ENCODE results near the gene TNFAIP2.
"Not testable (repeated sequence)": the region's sequence is repeated elsewhere in the genome, so short reads cannot be mapped to it uniquely, and the experiment has no call there.

The TNFAIP2 gene

DNA sequence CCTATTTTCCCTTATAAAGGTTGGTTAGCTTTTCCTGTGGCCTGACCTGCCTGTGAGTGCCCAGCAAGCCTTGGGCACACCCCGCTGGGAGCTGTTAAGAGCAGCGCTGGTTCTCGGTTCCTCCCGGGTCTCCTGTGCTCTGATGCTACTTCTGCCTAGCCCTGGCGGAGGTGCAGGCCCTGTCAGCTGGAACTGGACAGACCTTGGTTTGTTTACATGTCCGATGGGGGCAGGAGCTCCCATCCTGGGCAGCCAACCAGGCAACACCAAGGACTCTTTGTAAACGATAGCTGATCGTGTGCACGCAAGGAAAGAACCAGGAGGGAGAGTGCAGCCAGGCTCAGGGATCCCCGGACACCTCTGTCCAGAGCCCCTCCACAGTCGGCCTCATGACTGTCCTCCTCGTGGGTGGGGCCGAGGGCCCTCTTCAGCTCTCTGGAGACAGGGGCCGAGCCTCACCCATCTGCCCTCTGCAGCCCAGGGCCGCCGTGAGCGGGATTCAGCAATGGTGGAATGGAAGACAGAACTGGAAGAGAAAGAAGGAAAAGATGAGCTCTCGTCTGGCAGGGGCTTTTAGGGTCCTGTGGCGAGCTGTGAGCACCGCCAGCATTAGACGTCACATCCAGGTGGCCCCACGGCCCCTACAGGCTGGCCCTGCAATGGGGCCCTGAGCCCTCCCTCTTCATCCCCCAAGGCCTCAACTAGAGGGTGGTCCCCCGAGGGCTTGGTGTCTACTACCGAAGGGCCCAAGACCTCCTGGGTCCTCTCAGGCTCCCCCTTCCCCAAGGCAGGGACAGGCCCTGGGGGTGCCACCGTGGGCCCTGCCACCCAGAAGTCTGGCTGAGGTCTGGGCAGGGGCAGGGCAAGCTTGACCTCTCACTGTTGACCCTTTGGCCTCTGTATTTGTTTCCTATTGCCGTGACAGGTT lies 12.3 kb downstream of the TNFAIP2 start:
- no peak for DNase-seq

DNA sequence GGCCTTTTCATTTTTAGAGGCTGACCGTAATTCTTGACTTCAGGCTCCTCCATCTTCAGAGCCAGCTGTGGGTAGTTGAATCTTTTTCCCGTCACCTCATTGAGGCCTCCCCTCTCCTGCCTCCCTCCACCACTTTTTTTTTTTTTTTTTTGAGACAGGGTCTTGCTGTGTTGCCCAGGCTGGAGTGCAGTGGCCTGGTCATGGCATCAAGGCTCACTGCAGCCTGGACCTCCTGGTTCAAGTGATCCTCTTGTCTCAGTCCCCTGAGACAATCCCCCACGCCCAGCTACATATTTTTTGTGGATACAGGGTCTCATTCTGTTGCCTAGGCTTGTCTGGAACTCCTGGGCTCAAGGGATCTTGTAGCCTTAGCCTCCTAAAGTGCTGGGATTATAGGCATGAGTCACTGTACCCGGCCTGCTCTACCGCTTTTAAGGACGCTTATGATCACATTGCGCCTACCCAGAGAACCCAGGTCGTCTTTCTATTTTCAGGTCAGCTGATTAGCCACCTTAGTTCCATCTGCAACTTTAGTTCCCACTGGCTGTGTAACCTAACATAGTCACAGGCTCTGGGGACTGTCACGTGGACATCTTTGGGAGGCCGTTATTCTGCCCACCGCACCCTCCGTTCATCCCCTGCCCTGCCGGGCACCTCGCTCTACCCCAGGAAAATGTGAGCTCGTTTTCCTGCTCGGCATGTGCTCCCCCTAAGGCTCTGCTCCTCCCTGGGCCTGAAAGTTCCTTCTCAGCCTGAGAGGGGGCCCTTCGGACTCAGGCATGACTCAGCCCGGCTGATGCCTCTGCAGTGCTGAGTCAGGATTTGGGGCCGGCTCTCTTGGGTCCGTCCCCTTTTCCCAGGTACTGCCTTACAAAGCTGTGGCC lies 13.4 kb downstream of the TNFAIP2 start:
- DNase-seq, result peak; percentile 33 to 41

DNA sequence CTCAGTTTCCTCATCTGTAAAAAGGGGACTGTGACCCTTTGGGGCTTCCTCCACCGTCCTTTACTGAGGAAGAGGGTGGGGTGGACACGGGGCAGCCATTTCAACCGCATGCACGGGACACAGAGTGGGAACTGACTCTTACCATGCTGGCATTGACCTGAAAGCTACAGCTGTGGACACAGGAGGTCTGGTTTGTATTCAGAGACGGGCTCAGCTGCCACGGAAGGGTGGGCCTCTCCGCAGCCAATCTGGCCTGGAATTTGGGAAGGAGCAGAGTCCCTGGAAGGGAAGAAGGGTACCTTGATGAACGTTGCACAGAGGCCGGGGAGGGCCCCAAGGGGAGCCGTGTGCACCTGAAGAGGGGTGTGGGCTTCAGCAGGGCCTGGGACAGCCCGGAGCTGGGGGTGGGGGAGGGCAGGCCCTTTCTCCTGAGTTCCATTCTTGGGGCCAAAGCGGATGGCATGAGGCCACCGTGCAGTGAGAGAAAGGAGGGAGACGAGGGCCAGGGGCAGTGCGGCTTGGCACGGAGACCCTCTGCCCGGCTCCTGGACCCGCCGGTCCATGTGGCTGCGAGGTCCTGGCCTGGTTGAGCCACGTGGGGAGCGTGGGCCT lies 14.5 kb downstream of the TNFAIP2 start:
- DNase-seq, result no peak

DNA sequence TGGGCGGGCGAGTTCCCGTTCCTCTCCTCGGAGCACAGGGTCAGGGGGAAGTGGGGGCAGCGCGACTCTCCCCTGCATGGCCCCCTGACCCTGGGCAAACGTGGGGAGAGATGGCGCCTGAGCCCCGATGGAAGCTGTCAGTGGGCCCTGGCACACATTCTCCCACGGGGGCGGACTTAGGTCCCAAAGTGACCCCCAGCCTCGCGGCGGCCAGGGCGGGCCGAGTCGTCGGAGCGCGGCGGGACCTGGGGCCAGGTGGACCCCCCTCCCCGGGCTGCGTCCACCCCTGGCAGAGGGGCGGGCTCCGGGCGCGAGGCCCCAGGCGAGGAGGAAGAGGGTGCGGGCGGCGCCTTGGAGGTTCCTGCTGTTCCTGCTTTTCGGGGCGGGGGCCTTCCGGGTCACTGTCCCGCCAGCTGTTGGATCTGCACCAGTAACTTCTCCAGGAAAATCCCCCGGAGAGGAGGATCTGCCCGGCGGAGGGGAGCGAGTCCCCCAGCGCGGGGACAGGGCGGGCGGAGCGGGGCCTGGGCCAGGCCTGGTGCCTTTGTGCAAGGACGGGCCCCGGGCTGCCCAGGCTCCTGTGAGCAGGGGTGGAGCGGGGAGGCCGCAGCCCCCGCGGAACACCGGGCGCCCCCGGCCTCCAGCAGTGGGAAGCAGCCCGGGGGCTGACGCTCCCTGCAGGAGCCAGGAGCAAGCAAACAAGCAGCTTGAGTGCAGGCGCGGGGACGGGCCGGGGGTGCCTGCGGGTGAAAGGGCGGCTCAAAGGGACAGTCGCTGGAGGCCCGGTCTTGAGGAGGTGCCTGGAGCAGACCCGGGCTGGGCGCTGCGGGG lies 15.3 kb downstream of the TNFAIP2 start:
- peak; percentile 49 to 77 for DNase-seq

DNA sequence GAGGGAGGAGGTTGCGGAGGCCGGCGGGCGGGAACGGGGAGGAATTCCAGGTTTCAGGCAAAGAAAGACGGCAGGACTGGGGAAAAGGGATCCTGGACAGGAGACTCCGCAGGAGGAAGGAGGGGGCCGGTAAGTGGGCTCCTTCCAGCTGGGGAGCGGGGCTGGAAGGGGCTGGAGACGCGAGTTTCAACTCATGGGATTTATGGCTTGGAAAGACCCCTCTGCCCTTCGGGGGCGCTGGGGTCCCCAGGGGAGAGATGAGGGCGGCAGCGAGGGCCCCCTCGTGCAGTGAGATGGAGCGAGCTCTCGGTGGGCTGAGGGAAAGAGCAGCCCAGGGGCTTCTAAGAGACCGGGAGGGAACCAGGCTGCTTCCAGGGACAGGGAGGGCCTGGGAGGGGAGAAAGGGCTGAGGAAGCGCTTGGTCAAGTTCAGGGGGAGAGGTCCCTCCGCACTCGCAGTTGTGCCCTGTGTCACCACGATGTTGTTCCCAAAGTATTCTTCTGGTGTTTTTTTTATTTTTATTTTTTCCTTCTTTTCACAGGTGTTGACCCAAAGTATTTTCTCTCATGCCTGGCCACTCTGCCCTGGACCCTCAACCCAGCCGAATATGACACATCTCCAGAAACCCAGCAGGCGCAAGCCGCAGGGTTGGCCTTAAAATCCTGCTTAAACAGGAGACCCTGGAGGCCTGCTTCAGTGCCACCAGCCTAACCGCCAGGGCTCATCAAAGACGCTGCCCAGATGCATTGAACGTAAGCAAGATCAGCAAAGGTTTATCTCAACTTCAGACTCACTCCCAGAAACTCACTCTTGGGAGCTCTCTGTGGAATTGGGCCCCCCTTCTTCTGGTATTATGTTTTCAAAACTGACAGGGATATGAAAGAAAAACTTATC lies 16.1 kb downstream of the TNFAIP2 start:
- DNase-seq, result no peak

DNA sequence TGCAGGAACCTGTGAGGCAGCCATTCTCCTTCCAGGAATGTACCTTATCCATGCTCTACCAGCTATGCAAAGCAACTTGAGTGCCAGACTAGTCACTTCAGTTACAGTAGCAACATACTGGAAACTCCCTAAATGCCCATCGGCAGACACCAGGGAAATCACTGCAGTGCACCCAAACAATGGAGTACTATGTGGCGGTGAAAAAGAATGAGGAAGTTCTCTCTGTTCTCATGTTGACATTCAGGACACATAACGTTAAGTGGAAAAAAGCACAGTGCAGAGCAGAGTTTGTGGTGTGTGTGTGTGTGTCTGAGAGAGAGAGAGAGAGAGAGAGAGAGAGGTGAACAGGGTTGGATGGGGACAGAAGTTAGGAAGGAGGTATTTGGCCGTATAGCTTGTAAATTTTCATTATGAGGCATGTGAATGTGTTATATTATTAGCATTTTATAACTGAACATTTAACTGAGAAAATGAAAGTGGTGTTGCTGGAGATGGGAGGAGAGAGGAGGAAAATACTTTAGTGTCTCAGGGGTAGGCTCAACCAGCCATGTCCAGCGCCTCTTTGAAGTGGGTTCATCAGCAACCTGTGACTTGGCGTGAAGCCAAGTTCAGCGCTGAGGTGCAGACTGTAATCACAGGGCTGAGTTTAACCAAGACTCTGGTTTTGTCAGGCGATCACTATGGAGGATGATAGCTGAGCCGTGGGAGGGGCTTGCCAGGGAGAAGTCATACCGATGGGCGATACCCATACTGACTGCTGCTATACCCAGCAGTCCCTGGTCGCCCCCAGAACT lies 17.3 kb downstream of the TNFAIP2 start:
- peak; percentile 13 to 14 for DNase-seq

DNA sequence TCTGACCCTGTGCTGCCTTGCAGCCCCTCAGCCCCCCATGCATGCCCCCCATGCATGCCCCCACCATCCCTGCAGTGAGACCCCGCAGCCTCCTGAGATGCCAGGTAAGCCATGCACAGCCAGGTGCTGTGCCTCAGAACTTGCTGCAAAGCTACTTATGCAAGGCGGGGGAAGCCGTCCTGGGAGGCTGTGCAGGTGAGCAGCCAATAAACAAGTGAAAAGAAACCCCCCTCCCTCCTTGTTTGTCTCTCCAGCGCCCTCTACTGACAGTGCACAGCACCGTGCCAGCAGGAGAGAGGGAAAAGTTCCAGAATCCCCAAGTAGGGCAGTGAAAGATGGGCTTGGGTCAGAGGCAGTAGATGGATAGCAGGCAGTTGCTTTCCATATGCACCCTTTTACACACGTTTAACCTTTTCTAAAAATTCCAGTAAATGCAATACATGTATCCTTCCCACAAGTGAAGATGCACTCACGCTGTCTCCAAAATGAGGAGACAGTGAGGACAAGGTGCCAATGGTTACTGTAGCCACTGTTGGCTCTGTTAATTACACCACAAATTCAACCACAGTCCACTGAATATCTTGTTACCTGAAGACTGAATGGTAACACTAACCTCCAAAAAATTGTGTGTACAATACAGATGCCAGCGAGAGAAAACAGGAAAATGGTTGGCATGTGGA lies 18.0 kb downstream of the TNFAIP2 start:
- peak; percentile 42 to 55 for DNase-seq

DNA sequence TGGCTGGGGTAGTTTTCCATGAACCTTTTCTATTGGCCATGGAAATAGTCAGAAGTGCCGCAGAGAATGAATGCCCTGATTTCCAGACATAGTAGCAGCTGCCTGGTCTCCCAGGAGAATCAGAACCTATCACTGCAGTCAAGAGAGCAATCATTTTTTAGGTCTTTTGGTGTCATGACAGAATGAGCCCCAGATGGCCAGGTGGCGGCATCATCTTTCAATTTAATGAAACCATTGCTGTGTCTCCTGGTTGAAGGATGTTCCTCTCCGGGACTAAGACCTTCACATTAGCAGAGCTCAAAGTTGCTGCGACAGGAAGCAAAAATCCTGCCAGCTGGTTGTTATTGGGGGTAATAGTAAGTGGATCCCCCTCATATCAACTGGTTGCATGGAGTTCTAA lies 18.8 kb downstream of the TNFAIP2 start:
- no peak for DNase-seq

DNA sequence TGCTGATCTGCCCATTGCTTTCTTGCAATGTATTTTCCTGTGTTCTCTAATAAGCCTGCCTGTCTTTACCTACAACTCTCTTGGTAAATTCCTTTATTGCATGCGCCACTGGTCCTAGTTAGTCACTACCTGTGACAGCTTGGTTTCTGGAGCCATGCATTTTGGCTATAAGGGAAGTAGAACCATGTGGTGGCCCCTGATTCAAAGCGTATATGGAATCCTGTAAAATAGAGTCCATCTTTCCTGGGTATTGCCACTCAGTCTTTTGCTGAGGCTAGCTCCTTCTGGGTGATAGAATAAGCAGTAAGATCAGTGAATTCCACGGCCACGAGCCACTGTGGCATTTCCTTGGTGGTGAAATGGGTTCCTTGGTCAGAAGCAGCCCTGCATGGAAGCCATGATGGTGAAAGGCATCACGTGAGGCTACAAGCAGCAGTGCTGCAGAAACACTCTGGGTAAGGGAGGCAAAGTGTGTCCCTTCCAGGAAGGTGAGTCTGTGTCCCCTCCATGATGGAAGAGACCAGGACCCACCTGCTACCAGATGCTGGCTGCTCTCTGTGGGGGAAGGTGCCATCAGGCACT lies 19.6 kb downstream of the TNFAIP2 start:
- no peak for DNase-seq

DNA sequence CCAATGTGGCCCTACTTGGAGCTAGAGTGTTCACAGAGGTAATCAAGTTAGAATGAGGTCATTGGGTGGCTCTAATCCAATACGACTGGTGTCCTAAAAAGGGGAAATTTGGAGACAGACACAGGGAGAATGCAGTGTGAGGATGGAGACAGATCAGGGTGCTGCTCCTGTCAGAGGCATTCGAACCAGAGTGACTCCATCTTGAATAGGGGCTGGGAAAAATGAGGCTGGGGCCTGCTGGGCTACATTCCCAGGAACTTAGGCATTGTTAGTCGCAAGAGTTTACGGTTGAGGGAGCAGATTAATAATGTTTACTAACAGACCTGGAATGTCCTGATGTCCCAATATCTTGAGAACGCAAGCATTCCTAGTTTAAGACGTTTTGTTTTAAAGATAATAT lies 20.2 kb downstream of the TNFAIP2 start:
- no peak for DNase-seq

DNA sequence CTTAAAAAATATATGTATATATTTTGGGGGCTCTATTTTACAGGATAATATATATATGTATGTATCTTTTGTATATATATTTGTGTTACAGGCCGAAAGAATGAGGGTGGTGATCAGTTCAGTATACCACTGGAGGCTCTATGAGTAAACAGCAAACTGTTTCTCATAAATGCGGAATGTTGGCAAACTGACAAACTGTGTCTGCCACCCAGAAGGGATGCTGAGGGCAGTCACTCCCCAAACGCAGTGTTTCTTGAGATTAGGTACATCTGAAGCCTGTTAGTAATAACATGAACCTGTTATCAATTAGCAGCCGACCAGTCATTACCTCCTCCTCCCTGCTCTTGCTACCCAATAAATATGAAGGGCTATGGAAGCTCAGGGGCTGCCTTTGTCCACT lies 20.8 kb downstream of the TNFAIP2 start:
- DNase-seq, result no peak

DNA sequence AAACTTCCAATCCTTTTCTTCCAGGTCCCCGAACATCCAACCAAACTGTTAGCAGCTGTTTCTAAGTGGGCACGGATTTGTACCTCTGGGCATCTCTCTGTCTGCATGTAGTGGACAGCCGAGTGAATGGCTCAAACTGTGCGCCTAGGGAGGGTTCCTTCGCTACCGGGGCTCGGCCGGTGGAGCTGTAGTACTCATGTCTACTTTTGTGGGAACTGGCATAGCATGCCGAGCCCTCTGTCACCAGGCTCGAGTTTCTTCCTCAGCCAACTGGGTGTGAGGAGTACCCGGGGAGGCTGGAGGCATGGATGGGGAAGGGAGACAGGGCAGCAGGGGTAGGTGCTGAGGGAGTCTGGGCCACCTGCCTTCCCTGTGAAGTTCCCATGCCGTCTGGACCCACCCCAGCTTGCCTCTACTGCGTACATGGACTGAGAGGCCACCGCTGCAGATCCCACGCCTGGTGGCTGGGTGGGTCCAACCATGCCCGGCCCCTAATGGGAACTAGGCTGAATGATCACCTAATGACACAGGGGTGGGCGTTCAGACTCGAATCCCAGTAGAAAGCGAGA lies 23.0 kb downstream of the TNFAIP2 start:
- no peak for DNase-seq

DNA sequence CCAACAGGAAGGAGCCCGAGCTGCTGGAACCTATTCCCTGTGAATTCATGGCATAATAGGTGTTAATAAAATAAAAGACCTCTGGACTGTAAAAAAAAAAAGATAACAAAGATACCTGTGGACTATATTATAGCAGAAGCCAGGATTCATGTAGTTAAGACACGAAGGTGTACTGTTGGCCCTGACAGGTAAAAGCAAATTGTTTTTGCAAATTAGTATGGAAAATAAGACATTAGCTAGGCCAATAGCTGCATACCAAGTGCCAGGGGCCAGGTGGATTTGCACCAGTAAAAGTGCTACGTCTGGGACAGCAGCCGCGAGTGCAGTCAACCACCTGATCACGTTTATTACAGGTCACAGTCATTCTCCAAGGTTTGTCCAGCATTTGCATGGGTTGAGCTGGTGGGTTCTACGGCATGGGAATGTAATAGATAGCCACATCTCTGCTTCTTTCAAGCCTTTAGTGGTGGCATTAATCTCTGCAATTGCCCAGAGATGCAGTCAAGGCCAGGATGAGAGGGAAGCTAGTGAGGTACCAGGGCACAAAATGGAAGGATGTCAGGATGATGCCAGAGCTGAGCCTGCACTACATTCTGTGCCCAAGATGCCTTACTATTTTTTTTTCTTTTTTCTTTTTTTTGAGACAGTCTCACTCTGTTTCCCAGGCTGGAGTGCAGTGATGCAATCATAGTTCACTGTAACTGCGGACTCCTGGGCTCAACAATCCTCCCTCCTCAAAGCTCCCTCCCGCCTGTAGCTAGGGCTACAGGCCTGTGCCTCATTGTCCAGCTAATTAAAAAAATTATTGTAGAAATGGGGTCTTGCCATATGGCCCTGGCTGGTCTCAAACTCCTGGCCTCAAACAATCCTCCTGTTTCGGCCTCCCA lies 26.3 kb downstream of the TNFAIP2 start:
- DNase-seq, result no peak

DNA sequence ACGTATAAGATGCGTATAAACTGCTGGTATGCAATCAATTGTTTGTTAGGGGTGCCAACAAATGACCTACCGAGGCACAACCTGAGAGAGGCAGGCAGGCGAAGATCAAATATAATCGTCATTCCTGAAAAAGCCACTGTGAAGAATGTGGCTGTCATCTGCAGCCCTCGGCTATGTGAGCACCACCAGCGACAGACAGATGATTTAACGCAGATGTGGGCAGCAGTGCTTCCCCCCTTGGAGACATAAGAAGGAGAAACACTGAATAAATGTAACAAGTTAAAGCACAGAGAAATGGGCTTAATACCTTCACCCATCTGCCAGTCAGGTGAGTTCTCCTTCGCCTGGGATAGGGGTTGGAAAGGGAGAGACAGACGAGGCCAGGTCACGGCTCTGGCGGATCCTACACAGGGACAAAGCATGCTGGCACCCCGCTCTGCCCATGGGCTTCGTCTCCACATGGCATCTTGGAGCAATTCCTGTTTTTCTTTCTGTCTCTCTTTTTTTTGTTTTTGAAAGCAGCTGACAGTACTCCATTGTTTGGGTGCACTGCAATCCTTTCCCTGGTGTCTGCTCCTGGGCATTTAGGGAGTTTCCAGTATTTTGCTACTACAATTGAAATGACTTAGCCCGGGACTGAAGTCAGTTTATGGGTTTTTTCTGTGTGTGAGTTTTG lies 28.1 kb downstream of the TNFAIP2 start:
- no peak for DNase-seq

DNA sequence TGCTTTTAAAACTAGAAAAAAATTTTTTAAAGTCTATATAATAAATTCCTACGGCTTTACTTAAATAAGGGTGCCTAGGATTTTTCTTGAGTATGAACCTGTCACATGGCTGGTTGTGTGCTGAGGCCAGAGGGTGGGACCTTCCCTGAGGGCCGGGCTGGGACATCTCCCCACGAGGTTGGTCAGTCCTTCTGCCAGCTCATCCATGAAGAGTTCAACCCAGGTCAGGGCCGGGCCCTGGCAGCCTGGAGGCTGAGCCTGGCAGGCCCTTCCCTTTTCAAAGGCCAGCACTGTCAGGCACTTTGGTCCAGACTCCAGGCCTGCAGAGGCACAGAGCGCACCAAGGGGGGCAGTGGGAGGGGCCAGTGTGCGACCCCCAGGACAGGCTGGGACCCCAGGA lies 31.7 kb downstream of the TNFAIP2 start:
- DNase-seq, result peak; percentile 91 to 93

DNA sequence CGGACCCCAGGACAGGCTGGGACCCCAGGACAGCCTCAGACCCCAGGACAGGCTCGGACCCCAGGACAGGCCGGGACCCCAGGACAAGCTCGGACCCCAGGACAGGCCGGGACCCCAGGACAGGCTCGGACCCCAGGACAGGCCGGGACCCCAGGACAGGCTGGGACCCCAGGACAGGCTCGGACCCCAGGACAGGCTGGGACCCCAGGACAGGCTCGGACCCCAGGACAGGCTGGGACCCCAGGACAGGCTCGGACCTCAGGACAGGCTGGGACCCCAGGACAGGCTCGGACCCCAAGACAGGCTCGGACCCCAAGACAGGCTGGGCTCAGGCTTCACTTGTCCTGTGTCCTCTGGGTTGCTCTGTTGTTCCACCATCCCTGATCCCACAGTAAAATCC lies 32.2 kb downstream of the TNFAIP2 start:
- not testable (repeated sequence) for DNase-seq

DNA sequence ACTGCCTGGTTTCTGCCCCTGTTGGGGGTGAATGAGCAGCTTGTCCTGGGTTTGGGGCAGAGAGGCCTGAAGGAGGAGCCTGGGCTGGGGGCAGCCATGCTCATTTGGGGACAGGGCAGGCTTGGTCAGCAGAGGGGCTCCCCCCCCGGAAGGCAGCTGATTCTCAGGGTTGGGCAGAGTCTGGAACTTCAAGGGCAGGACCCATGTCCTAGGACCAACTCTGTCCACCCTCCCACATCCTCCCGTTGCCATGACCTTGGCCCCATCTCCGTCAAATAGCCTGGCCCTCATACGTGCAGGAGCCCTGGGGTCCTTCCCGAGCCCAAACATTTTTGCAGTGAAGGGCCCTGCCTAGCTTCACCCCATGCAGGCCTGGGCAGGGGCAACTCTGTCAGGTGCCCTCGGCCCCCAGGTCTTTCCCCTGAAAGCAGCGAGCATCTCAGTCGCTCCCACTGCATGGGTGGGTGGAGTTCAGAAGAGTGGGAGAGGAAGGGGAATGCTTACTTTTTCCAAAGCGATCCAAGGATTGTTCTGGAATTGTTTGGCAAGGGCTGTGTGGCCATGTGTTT lies 32.6 kb downstream of the TNFAIP2 start:
- no peak for DNase-seq
